Sigmoid colon (tissue), 4 donors: ENCODE results near the gene COPZ2.

Experiments used
- EP300 ChIP-seq, 4 donors: sonication (generic); formaldehyde crosslinking; IDR thresholded peaks; one replicate each; pipeline ENCODE4 v1.6.1; 2017; ENCODE audit warnings: antibody characterized with exemption in 4 of 4
- POLR2A ChIP-seq, 2 donors: fragments of 450-650 bp; IDR thresholded peaks; one replicate each; pipeline ENCODE4 v1.6.1; 2016; ENCODE audit warnings: antibody characterized with exemption in 2 of 2, mild to moderate bottlenecking in 2 of 2, moderate library complexity in 2 of 2
- POLR2AphosphoS5 ChIP-seq, 4 donors: sonication (generic); formaldehyde crosslinking; IDR thresholded peaks; one replicate each; pipeline ENCODE4 v1.6.1; 2017; ENCODE audit warnings: antibody characterized with exemption in 4 of 4
- TF ChIP-seq, protein P1 (sequence below), 4 experiments: fragments of 450-650 bp in 3 of 4; fragments of 200-600 bp in 1 of 4; IDR thresholded peaks; one replicate each; pipeline ENCODE4 v1.5.1; 2016 to 2019; ENCODE audit warnings: antibody characterized with exemption in 4 of 4, mild to moderate bottlenecking in 3 of 4, moderate library complexity in 2 of 4

DNA sequence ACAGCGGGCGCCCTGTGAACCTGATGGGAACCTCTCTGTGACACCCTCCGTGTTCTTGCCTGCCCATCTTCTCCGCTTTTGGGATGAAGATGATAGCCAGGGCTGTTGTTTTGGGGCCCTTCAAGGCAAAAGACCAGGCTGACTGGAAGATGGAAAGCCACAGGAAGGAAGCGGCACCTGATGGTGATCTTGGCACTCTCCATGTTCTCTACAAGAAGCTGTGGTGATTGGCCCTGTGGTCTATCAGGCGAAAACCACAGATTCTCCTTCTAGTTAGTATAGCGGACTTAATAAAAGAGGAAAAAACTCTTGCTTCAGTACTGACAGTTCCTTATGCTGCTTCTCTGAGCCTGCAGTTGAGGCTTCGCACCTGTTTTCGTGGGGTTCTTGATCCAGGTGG lies 56.1 kb downstream of the COPZ2 start:
- TF ChIP-seq POLR2A (IDR thresholded peaks at IDR 0.05) (no peak), POLR2AphosphoS5 (IDR thresholded peaks at IDR 0.05) (no peak), EP300 (IDR thresholded peaks at IDR 0.05) (no peak)
- TF ChIP-seq, protein P1, sequence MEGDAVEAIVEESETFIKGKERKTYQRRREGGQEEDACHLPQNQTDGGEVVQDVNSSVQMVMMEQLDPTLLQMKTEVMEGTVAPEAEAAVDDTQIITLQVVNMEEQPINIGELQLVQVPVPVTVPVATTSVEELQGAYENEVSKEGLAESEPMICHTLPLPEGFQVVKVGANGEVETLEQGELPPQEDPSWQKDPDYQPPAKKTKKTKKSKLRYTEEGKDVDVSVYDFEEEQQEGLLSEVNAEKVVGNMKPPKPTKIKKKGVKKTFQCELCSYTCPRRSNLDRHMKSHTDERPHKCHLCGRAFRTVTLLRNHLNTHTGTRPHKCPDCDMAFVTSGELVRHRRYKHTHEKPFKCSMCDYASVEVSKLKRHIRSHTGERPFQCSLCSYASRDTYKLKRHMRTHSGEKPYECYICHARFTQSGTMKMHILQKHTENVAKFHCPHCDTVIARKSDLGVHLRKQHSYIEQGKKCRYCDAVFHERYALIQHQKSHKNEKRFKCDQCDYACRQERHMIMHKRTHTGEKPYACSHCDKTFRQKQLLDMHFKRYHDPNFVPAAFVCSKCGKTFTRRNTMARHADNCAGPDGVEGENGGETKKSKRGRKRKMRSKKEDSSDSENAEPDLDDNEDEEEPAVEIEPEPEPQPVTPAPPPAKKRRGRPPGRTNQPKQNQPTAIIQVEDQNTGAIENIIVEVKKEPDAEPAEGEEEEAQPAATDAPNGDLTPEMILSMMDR (IDR thresholded peaks at IDR 0.05) = no peak
